RWPE2 (cell line): ENCODE measurements around the gene TMCC1.
A peak's percentile ranks its signal among the peaks of the same experiment; 100 is the strongest.

ENCODE experiments used
- ATAC-seq: fragments of 200-7000 bp; cut with Tn5 transposase; 3 replicates; pipeline ENCODE4 v1.9.1; 2021; ENCODE audit warnings: low read depth
- DNase-seq: peaks from one replicate; pipeline ENCODE4 v3.0.0-alpha.2; 2020; ENCODE audit warnings: low spot score
- H3K27ac ChIP-seq: fragments of 450-650 bp; 2 replicates; pipeline ENCODE4 v1.5.1; 2017; ENCODE audit warnings: mild to moderate bottlenecking; ENCODE audit not compliant: poor library complexity, severe bottlenecking
- H3K27me3 ChIP-seq: fragments of 250-450 bp; sonication (Bioruptor Pico); 2 replicates; pipeline ENCODE4 v1.5.1; 2021; ENCODE audit warnings: mild to moderate bottlenecking, moderate library complexity; ENCODE audit not compliant: insufficient read depth, poor library complexity, severe bottlenecking
- H3K36me3 ChIP-seq: fragments of 250-450 bp; sonication (Bioruptor Pico); 2 replicates; pipeline ENCODE4 v1.5.1; 2020; ENCODE audit warnings: low read depth, mild to moderate bottlenecking, moderate library complexity
- H3K4me1 ChIP-seq: fragments of 250-450 bp; sonication (Bioruptor Pico); 2 replicates; pipeline ENCODE4 v1.5.1; 2021; ENCODE audit warnings: mild to moderate bottlenecking, moderate library complexity; ENCODE audit not compliant: insufficient read depth, poor library complexity, severe bottlenecking
- H3K4me3 ChIP-seq: fragments of 250-450 bp; sonication (Bioruptor Pico); 2 replicates; pipeline ENCODE4 v1.5.1; 2021; ENCODE audit warnings: mild to moderate bottlenecking, moderate library complexity; ENCODE audit not compliant: severe bottlenecking
- H3K9me3 ChIP-seq: fragments of 250-450 bp; sonication (Bioruptor Pico); 2 replicates; pipeline ENCODE4 v1.5.1; 2021; ENCODE audit warnings: mild to moderate bottlenecking, moderate library complexity; ENCODE audit not compliant: severe bottlenecking
- CTCF ChIP-seq: fragments of 450-650 bp; IDR thresholded peaks from one replicate; pipeline ENCODE4 v1.5.1; 2017; ENCODE audit warnings: mild to moderate bottlenecking, moderate library complexity; ENCODE audit not compliant: poor library complexity, severe bottlenecking

The TMCC1 gene

GRCh38 chr3:129740090-129740489 is 153.4 kb downstream of the TMCC1 start:
- H3K27ac ChIP-seq = no peak overlapping the region
- no peaks in the 10 kb centered on the region for H3K27me3 ChIP-seq
- H3K4me3 ChIP-seq = no peak overlapping the region

GRCh38 chr3:129739634-129740033 is 153.9 kb downstream of the TMCC1 start:
- ATAC-seq (no peak), DNase-seq (no peak)
- TF ChIP-seq CTCF = no peak
- H3K9me3 ChIP-seq = no peaks in the 10 kb centered on the region
- H3K4me1 ChIP-seq = no peaks in the 10 kb centered on the region
- no peak overlapping the region for H3K27ac ChIP-seq
- 0 out of 2 replicates have a peak, but pooled peaks cover 12% of the 10 kb centered on the region for H3K36me3 ChIP-seq
- no peak overlapping the region for H3K4me3 ChIP-seq
- H3K27me3 ChIP-seq = no peaks in the 10 kb centered on the region

More at GRCh38 chr3:129740090-129740489, 153.4 kb downstream of the TMCC1 start:
- Histone ChIP-seq H3K36me3 (0 out of 2 replicates have a peak, but pooled peaks cover 12% of the 10 kb centered on the region), H3K9me3 (no peaks in the 10 kb centered on the region), H3K4me1 (no peaks in the 10 kb centered on the region)
- no peak for DNase-seq
- ATAC-seq = no peak
- TF ChIP-seq CTCF = no peak

DNA sequence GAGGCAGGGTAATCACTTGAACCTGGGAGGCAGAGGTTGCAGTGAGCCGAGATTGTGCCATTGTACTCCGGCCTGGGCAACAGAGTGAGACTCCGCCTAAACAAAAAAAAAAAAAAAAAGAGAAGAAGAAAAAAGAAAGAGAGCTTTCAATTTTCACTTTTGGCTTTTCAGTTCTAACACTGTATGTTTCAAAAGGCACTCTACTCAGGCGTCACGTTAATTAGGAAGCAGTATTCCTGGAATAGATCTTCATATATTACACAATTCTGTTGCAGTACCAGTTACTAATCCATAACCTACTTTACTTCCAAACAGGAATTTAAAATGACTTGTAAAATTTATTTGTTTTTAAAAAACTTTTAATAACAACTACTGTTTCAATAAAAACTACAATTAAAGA is 155.3 kb downstream of the TMCC1 start:
- no peak for ATAC-seq
- no peak overlapping the region for H3K4me3 ChIP-seq
- H3K27ac ChIP-seq = no peak overlapping the region

DNA sequence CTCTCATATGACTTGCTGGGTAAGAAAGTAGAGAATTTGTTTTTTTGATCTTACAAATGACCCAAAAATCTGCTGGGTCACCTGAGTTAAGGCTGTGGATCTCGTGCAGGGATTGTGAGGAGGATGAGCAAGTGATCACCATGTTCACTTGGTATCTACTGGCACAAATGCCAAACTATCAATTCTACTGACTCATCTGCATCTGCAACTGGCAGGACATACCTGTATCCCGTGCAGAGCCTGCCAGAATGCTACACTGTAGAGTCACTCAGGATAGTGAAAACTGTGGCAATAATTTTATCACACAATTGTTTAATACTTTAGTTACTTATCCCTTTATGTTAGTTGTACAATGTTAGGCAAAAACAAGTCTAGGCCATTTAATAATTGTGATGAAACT is 157.4 kb downstream of the TMCC1 start:
- no peak overlapping the region for H3K27ac ChIP-seq
- DNase-seq (no peak), ATAC-seq (peak; percentile 73)
- no peak for TF ChIP-seq CTCF
- H3K4me3 ChIP-seq = no peak overlapping the region
- no peaks in the 10 kb centered on the region for H3K9me3 ChIP-seq
- H3K4me1 ChIP-seq = no peaks in the 10 kb centered on the region
- 0 out of 2 replicates have a peak, but pooled peaks cover 16% of the 10 kb centered on the region for H3K36me3 ChIP-seq
- H3K27me3 ChIP-seq = no peaks in the 10 kb centered on the region

More for the DNA sequence above, 155.3 kb downstream of the TMCC1 start:
- DNase-seq = no peak
- H3K36me3 ChIP-seq = 0 out of 2 replicates have a peak, but pooled peaks cover 16% of the 10 kb centered on the region
- no peaks in the 10 kb centered on the region for H3K4me1 ChIP-seq
- H3K27me3 ChIP-seq = no peaks in the 10 kb centered on the region
- H3K9me3 ChIP-seq = no peaks in the 10 kb centered on the region
- no peak for TF ChIP-seq CTCF

DNA sequence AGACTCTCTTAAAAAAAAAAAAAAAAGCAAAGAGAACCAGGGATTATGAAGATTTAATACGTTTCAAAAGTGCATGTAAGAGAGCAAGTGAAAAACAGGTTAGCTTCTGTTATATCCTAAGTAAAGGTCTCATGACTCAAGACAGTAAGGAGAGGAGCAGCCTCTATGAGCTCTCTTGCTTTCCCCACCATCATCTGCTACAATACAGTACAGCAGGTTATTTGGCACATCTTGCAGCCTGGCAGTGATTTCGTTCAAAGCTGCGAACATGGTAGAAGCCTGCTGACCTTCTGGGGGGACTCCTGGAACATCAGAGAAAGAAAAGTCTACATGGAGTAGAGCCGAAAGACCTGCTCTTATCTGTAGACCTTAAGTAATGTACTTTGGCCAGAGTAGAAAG is 157.9 kb downstream of the TMCC1 start:
- Histone ChIP-seq H3K4me3 (no peak overlapping the region), H3K36me3 (0 out of 2 replicates have a peak, but pooled peaks cover 16% of the 10 kb centered on the region), H3K27me3 (no peaks in the 10 kb centered on the region), H3K27ac (no peak overlapping the region), H3K9me3 (no peaks in the 10 kb centered on the region), H3K4me1 (no peaks in the 10 kb centered on the region)
- DNase-seq (no peak), ATAC-seq (no peak)
- TF ChIP-seq CTCF = no peak
